ENCODE results near the gene NCBP3. TPM values are rescaled to one million over a fixed set of nuclear protein-coding genes. Genes with fewer than 3 reads are reported as not detected.

NCBP3 gene
- total RNA-seq, 2 experiments from 2014 or later: 25.0 to 29.5 TPM

DNA sequence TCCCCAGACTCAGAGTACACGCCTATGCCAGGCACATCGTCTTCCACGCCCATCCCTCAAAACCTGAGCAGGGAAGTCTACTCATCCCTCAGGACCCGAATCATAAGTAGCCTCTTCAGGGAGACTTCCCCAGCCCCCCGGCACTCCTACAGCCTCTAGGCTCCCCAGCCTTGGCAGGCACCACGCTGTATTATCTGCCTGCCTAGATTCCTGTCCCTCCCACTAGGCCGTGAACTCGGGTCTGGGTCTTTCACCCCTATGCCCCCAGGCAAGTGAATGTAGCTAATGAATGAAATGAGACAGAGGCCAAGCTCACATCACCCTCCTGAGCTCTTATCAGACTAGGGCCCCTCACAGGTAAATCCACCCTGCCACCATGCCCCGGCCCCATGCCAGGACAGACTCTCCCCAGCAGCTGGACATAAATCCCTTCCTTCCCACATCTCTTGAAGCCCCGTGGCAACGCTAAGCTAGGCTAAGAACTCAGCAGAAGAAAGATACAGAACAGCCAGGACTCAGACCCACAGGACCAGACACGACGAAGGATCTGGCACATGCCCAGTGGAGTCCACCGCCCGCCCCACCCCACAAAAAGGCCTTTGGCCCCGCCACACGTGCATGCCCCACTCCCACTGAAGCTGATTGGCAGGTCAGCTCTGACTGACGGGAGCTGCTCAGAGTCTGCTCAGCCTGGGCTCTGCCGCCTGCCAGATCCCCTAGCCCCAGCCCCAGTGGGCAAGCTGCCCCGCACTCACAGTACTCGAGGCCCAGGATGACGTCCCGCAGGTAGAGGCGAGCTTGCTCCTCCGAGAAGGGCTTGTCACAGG is 33.8 kb upstream of the NCBP3 start:
- DNase-seq (no peak), ATAC-seq (ENCODE audit: poor library complexity) (no peak)
- no peaks in the 10 kb centered on the region for H3K4me1 ChIP-seq (ENCODE audit: insufficient read depth, low read length)
- no peak overlapping the region for H3K27ac ChIP-seq (ENCODE audit: low read depth in 1 of 2, low read length in 2 of 2)
- POLR2A ChIA-PET: interaction anchor here (1.4 kb wide), 1 partner anchor 13 kb away, joined by 3 read pairs; the partner anchor contains the start of gene CAMKK1
- intact Hi-C loops (cut with DNase I, micrococcal nuclease): no loop called here
- Mint-ChIP-seq H3K9me3 (no peaks in the 10 kb centered on the region), H3K4me1 (ENCODE audit: low read depth) (no peaks in the 10 kb centered on the region), H3K36me3 (ENCODE audit: low read depth) (peaks cover 32% of the 10 kb centered on the region), H3K27me3 (no peaks in the 10 kb centered on the region), H3K27ac (no peak overlapping the region), H3K4me3 (no peak overlapping the region)
- CTCF ChIA-PET: no interaction called here
- TF ChIP-seq, protein P1, sequence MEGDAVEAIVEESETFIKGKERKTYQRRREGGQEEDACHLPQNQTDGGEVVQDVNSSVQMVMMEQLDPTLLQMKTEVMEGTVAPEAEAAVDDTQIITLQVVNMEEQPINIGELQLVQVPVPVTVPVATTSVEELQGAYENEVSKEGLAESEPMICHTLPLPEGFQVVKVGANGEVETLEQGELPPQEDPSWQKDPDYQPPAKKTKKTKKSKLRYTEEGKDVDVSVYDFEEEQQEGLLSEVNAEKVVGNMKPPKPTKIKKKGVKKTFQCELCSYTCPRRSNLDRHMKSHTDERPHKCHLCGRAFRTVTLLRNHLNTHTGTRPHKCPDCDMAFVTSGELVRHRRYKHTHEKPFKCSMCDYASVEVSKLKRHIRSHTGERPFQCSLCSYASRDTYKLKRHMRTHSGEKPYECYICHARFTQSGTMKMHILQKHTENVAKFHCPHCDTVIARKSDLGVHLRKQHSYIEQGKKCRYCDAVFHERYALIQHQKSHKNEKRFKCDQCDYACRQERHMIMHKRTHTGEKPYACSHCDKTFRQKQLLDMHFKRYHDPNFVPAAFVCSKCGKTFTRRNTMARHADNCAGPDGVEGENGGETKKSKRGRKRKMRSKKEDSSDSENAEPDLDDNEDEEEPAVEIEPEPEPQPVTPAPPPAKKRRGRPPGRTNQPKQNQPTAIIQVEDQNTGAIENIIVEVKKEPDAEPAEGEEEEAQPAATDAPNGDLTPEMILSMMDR (IDR thresholded peaks at IDR 0.05): no peak
- H3K4me3 ChIP-seq (ENCODE audit: low read length): no peak overlapping the region
- no peaks in the 10 kb centered on the region for H3K9me3 ChIP-seq (ENCODE audit: control insufficient read depth in 1 of 2, insufficient read depth in 1 of 2, low read length in 2 of 2)
- no peaks in the 10 kb centered on the region for H3K27me3 ChIP-seq (ENCODE audit: control insufficient read depth in 1 of 2, insufficient read depth in 2 of 2, low read length in 2 of 2)
- H3K36me3 ChIP-seq (ENCODE audit: insufficient read depth, low read length): peaks cover 11% of the 10 kb centered on the region

DNA sequence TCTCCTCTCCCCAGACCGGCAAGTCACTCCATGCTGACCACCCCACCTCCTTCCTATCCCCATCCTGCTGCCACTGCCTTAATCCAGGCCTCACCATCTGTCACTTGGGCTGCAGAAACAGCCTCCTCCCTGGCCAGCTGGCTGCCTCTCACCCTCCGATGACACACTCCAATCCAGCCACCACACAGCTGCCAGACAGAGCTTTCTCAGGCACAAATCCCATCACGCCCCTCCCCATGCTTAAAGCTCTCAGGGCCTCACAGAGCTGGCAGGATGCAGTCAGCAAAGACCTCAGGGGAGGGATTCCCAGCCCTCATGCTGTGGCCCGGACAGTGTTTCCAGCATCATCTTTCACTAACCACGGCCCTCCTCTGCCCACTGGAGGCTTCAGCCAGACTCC is 33.1 kb upstream of the NCBP3 start:
- Histone ChIP-seq H3K4me3 (ENCODE audit: low read length) (no peak overlapping the region), H3K27ac (ENCODE audit: low read depth in 1 of 2, low read length in 2 of 2) (no peak overlapping the region), H3K36me3 (ENCODE audit: insufficient read depth, low read length) (peaks cover 6% of the 10 kb centered on the region), H3K4me1 (ENCODE audit: insufficient read depth, low read length) (no peaks in the 10 kb centered on the region), H3K27me3 (ENCODE audit: control insufficient read depth in 1 of 2, insufficient read depth in 2 of 2, low read length in 2 of 2) (no peaks in the 10 kb centered on the region), H3K9me3 (ENCODE audit: control insufficient read depth in 1 of 2, insufficient read depth in 1 of 2, low read length in 2 of 2) (no peaks in the 10 kb centered on the region)
- no peaks in the 10 kb centered on the region for H3K27me3 Mint-ChIP-seq
- ChIA-PET CTCF (no interaction called here), POLR2A (interaction anchor here (1.4 kb wide), 1 partner anchor 14 kb away, joined by 3 read pairs; the partner anchor contains the start of gene CAMKK1)
- peaks cover 30% of the 10 kb centered on the region for H3K36me3 Mint-ChIP-seq (ENCODE audit: low read depth)
- ATAC-seq (ENCODE audit: poor library complexity): no peak
- intact Hi-C loops (cut with DNase I, micrococcal nuclease): no loop called here
- H3K27ac Mint-ChIP-seq: no peak overlapping the region
- DNase-seq: no peak
- no peaks in the 10 kb centered on the region for H3K4me1 Mint-ChIP-seq (ENCODE audit: low read depth)
- no peaks in the 10 kb centered on the region for H3K9me3 Mint-ChIP-seq
- H3K4me3 Mint-ChIP-seq: no peak overlapping the region
- TF ChIP-seq, protein P1 (IDR thresholded peaks at IDR 0.05): no peak

DNA sequence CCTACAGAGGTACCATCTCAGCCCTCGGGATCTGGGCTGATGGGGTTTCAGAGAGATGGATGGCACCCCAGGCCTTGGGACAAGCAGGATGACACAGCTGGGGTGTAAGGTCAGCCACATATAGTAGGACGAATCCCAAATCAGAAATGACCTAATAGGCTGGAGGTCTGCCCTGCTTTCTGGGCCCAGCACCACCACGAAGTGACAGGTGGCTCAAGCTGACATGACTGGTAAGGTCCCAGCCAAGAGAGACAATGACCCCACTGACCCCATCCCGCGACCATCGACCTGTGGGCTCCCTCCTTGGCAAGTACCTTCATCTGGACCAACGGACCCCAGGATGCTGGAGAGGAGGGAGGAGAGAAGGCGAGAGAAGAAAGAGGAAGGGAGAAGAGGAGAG is 31.2 kb upstream of the NCBP3 start:
- ATAC-seq (ENCODE audit: poor library complexity) (no peak), DNase-seq (no peak)
- Histone ChIP-seq H3K36me3 (ENCODE audit: insufficient read depth, low read length) (peaks cover 8% of the 10 kb centered on the region), H3K27me3 (ENCODE audit: control insufficient read depth in 1 of 2, insufficient read depth in 2 of 2, low read length in 2 of 2) (no peaks in the 10 kb centered on the region), H3K4me1 (ENCODE audit: insufficient read depth, low read length) (no peaks in the 10 kb centered on the region), H3K9me3 (ENCODE audit: control insufficient read depth in 1 of 2, insufficient read depth in 1 of 2, low read length in 2 of 2) (no peaks in the 10 kb centered on the region), H3K4me3 (ENCODE audit: low read length) (no peak overlapping the region), H3K27ac (ENCODE audit: low read depth in 1 of 2, low read length in 2 of 2) (no peak overlapping the region)
- ChIA-PET POLR2A (no interaction called here), CTCF (no interaction called here)
- Mint-ChIP-seq H3K4me3 (no peak overlapping the region), H3K9me3 (no peaks in the 10 kb centered on the region), H3K4me1 (ENCODE audit: low read depth) (no peaks in the 10 kb centered on the region), H3K27ac (no peak overlapping the region), H3K36me3 (ENCODE audit: low read depth) (peaks cover 36% of the 10 kb centered on the region), H3K27me3 (no peaks in the 10 kb centered on the region)
- intact Hi-C loops (cut with DNase I, micrococcal nuclease): no loop called here
- TF ChIP-seq, protein P1 (IDR thresholded peaks at IDR 0.05): no peak

Measured in CD4-positive, alpha-beta T cell (primary cell).